ENCODE measurements around the gene HNF4A. TPM values are rescaled to one million over a fixed set of nuclear protein-coding genes. Genes with fewer than 3 reads are reported as not detected.
A peak's percentile ranks its signal among the peaks of the same experiment; 100 is the strongest.

HNF4A gene
- total and polyA plus RNA-seq, 9 donors = 0.07 to 1.5 (median 0.25) TPM

GRCh38 chr20:44382641-44383040 is 27.1 kb downstream of the HNF4A start:
- Histone ChIP-seq H3K27ac (no peak overlapping the region), H3K27me3 (no peaks in the 10 kb centered on the region), H3K36me3 (no peaks in the 10 kb centered on the region), H3K9me3 (no peaks in the 10 kb centered on the region), H3K4me3 (no peak overlapping the region), H3K4me1 (ENCODE audit: insufficient read depth) (no peaks in the 10 kb centered on the region)
- intact Hi-C loops (cut with DNase I) = loop anchor here in 3 of 4 donors (5.0 to 10.0 kb wide), 3 partner anchors 80 to 232 kb away; no protein-coding TSS in a partner anchor
- WGBS, 3 donors = 45 to 58% (median 48%) methylated on average over 2 of the region's 2 CpGs
- TF ChIP-seq EP300 (IDR thresholded peaks at IDR 0.05) (no peak), POLR2A (IDR thresholded peaks at IDR 0.05) (no peak), CTCF (IDR thresholded peaks at IDR 0.05) (no peak)
- DNase-seq = no peak

GRCh38 chr20:44384423-44385027 is 29.0 kb downstream of the HNF4A start:
- TF ChIP-seq EP300 (IDR thresholded peaks at IDR 0.05) = no peak
- no peak for TF ChIP-seq POLR2A (IDR thresholded peaks at IDR 0.05)
- TF ChIP-seq CTCF (IDR thresholded peaks at IDR 0.05) = peak; percentile 35 to 70 (median 52)
- intact Hi-C loops (cut with DNase I) = loop anchor here in 3 of 4 donors (2.0 to 10.0 kb wide), 7 partner anchors 76 to 230 kb away; no protein-coding TSS in a partner anchor
- peaks cover 4% of the 10 kb centered on the region for H3K4me1 ChIP-seq (ENCODE audit: insufficient read depth)
- no peaks in the 10 kb centered on the region for H3K9me3 ChIP-seq
- no peak overlapping the region for H3K27ac ChIP-seq
- DNase-seq = peak; percentile 66 to 86 (median 85)
- H3K4me3 ChIP-seq = no peak overlapping the region
- 18 to 22% (median 22%) methylated on average over 9 of the region's 9 CpGs for WGBS, 3 donors
- no peaks in the 10 kb centered on the region for H3K36me3 ChIP-seq
- no peaks in the 10 kb centered on the region for H3K27me3 ChIP-seq

GRCh38 chr20:44388466-44389023 is 33.0 kb downstream of the HNF4A start:
- Histone ChIP-seq H3K27me3 (no peaks in the 10 kb centered on the region), H3K4me1 (ENCODE audit: insufficient read depth) (peaks cover 13% of the 10 kb centered on the region), H3K9me3 (no peaks in the 10 kb centered on the region), H3K27ac (no peak overlapping the region), H3K4me3 (no peak overlapping the region), H3K36me3 (no peaks in the 10 kb centered on the region)
- intact Hi-C loops (cut with DNase I) = loop anchor here in 3 of 4 donors (5.0 to 10.0 kb wide), 4 partner anchors 171 to 226 kb away; no protein-coding TSS in a partner anchor
- WGBS, 3 donors = 4 to 6% (median 6%) methylated on average over 22 to 29 of the region's 29 CpGs
- peak; percentile 54 to 82 (median 69) for DNase-seq
- TF ChIP-seq POLR2A (IDR thresholded peaks at IDR 0.05) = no peak
- TF ChIP-seq EP300 (IDR thresholded peaks at IDR 0.05) = no peak
- peak; percentile 45 to 75 (median 56) for TF ChIP-seq CTCF (IDR thresholded peaks at IDR 0.05)

- H3K4me1 ChIP-seq (ENCODE audit: insufficient read depth) = peaks cover 19% of the 10 kb centered on the region
- no peaks in the 10 kb centered on the region for H3K9me3 ChIP-seq
- TF ChIP-seq CTCF (IDR thresholded peaks at IDR 0.05) (no peak), POLR2A (IDR thresholded peaks at IDR 0.05) (no peak), EP300 (IDR thresholded peaks at IDR 0.05) (no peak)
- H3K4me3 ChIP-seq = no peak overlapping the region
- H3K27me3 ChIP-seq = no peaks in the 10 kb centered on the region
- intact Hi-C loops (cut with DNase I) = loop anchor here (2.0 to 10.0 kb wide), 5 partner anchors 69 to 225 kb away; no protein-coding TSS in a partner anchor
- DNase-seq = no peak
- H3K36me3 ChIP-seq = no peaks in the 10 kb centered on the region
- WGBS, 3 donors = 83 to 90% (median 86%) methylated on average over 6 of the region's 6 CpGs
- H3K27ac ChIP-seq = no peak overlapping the region
Observed at GRCh38 chr20:44389871-44390270, 34.4 kb downstream of the HNF4A start.

Measured in ovary (tissue), 9 donors.